Inflammatory macrophage treated with lipopolysaccharide for 1 hour (primary cell): ENCODE results near the gene KCTD19.

Experiments
- DNase-seq, 2 donors: peaks; one replicate each; pipeline ENCODE4 v3.0.0-alpha.2; 2020 to 2022

KCTD19 gene

DNA sequence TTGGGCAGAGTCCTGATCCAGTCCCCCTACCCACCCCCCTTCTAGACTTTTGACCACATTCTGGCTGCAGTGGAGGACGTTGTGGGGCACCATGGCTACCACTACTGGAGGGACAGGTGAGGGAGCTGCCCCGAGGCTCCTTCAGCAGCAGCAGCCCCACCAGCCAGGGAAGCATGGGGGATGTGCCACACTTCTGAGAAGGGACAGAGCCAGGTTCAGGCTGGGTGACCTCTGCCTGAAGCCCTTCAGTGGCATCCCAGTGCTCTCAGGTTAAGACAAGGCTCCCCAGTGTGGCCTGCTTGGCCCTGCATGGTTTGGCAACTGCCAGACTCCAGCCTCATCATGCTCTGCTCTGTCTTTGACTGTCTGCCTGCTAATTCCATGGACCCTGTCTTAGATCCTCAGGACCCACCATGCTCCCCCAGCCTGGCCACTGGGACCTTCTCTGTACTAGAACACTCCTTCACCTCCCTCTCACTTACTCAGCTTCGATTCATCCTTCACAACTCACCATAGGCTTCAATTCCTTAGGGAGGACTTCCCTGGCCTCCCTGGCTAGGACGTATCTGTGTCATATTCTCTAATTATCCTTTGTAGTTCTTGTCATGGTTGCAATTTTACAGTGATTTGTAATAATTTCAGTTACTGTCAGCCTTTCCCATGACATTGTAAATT is 68.9 kb downstream of the KCTD19 start:
- no peak for DNase-seq

DNA sequence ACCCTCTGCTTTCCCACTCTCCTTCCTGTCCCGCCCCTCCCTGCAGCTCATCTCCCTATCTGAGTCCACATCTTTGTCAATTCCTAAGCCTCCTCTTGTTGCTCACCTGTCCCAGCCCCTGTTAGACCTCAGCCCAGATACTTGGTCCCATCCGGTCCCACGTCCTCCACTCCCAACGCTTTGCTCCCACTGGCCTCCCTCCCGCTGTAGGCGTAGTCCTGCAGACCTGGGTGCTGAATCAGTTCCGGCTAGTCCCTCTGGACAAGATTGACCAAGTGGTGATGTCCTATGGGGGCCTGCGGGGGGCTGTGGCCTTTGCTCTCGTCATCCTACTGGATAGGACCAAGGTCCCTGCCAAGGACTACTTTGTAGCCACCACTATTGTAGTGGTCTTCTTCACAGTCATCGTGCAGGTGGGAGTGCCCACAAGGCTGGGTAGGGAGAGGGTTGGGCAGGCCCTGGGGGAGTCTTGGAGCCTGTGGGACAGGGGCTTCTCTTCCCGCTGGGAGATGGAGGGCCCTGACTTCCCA is 69.8 kb downstream of the KCTD19 start:
- DNase-seq, result no peak

DNA sequence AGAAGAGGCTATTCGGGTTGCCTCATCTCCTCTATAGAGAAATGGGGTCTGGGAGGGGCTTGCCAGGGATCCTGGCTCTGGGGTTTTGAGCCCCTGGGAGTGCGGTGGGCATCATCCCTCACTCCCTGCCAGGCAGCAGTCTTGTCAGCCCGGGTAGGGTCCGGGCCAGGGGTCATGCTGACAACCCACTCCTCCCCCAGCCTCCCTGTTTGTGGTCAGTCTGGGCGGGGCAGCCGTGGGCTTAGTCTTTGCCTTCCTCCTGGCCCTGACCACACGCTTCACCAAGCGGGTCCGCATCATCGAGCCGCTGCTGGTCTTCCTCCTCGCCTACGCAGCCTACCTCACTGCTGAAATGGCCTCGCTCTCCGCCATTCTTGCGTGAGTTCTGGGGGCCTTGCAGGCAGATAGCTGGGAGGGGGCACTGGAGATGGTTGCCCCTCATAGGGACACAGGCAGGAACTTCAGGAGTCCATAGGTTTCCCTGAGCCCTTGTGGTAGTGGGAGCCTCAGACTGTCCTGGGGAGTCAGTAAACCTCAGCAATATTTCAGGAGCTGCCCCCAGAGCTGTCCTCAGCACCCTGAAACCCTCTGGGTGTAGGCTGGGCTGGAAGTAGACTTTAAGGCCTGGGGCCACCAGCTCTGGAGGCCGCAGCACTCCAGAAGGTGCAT is 70.9 kb downstream of the KCTD19 start:
- DNase-seq, result no peak

DNA sequence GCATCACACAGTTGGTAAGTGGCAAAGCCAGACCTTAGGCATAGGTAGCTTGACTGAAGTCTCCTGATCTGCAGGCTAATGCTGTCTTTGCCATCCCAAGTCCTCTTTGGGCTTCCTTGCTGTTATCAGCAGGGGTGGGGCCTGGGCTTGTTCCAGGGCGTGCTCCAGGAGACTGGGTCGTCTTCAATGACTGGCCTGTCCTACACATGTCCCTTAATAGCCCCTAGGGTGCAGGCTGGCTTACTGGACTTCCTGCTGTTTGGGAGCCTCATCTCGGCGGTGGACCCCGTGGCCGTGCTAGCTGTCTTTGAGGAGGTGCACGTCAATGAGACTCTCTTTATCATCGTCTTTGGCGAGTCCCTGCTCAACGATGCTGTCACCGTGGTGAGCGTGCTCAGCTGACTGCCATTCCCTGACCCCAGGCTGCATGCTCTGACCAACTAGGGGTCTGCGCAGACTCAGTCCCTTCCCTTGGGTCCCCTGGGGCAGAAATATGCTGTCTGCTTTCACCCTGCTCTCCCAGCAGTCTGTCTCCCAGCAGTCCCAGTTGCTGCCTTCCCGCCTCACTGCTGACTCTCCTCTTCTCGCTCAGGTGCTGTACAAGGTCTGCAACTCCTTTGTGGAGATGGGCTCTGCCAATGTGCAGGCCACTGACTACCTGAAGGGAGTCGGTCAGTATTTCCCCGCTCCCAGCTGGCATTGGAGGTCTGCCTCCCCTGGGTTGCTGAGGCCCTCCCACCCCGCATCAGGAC is 71.6 kb downstream of the KCTD19 start:
- no peak for DNase-seq

DNA sequence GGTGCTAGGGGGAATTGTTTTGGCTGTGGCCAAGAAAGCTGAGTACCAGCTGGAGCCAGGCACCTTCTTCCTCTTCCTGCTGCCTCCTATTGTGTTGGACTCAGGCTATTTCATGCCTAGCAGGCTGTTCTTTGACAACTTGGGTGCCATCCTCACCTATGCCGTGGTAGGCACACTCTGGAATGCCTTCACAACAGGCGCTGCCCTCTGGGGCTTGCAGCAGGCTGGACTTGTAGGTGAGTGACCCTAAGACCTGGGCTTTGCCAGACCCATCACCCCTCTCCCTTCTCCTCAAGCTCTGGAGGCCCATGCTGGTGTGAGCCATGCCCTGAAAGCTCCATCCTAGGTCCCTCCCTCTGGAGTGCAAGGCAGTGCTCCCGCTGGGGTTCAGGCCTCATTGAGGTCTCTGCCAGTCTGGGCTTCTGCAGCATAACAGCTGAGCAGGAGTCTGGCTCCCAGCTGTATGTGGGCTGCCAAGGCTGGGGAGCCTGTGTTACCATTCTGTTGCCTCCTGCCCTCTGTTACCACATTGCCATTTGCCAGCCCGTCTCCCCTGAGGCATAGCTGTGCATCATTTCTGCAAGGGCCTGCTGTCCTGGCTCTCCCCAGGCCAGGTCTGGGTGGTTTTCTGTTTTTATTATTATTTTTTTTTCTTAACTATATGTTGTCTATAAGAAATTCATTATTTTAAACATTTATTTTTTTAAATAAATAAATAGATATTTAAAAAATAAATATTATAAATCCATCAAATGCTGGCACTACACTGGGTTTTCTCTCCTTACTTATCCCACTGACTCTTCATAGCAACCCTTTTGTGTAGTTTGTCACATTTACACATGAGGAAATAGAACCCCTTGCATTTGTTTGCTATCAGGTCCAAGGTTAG is 73.7 kb downstream of the KCTD19 start:
- no peak for DNase-seq

DNA sequence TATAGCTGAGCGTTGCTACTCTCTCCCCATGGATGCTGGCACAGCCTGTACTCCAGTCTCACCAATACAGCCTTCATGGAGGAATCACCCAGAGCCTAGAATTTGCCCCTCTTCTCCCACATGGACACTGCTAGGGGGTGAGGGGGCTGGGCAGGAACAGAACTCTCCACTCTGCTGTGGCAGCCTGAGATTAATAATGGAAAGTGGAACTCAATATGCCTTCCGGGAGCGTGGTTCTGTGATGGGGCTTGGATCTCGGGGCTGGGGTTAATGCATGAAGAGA is 76.6 kb downstream of the KCTD19 start:
- DNase-seq, result no peak

DNA sequence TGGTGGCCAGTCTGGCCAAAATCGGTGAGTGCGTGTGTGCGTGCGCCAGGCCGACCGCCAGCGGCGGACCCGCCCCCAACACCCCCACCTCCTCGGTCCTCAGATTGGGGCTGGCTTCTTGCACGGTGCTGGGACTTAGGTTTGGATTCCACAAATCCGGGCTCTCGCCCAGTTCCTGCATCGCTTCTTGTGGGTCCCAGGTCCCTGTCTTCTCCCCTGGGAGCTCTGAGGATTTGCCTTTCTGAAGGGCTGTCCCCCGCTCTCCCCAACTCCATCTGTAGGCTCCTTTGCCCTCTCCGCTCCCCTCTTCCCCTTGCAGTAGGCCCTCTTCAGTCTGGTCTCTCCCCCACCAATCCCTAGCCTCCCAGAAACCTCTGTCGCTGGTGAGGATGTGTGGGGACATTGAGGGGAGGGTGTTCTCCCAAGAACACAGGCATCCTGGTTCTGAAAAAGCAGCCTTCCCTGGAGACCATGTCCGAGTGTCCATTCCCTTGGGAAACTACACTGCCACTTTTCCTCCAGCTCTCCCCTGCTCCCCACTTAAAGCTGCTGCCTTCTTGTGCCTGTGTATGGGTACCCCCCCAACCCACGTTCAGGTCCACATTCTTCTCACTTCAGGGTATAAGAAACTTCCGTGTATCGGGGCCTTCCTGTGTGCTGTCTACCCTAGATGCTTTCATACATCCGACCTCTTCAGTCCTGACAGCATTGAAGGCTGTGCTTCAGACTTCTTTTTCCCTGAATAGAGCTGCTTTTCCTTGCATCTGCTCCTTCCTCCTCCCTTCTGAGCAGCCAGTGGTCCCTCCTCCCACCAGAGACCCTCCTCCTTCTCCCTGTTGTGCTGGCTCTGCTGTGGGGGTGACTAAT is 77.1 kb downstream of the KCTD19 start:
- DNase-seq, result no peak

DNA sequence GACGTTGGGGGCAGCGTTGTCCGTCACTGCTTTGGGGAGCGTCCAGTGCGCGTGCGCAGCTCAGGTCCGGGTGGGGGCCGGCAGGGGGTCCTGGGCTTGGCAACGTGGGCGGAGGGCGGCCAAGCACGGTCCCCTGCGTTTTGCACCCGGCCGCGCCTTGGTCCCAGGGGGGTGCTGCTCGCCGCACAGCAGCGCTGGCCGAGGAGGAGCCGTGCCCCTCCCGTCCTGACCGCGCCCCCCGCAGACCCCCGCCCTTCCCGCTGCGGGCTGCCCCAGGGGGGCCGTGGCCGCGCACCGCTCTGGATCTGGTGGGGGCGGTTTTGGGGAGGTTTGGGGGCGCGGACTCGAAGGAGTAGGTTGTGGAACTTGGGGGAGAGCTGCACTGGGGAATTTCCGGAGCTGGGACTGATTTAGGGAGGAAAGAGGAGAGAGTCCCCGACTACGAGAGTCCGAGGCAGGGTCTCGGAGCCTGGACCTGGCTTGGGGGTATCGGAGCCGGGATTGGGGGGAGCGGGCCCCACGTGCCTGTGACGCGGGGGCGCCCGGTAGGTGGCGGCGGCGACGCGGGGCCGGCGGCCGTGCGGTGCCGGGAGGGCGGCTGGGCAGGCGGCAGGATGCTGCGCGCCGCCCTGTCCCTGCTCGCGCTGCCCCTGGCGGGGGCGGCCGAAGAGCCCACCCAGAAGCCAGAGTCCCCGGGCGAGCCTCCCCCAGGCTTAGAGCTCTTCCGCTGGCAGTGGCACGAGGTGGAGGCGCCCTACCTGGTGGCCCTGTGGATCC is 78.0 kb downstream of the KCTD19 start, which contains the start of gene SLC9A5:
TSS of gene SLC9A5 (plus strand) at position 579 of the 777 bp plus-strand sequence. CDS start at position 615, 36 bp downstream.
- no peak for DNase-seq

DNA sequence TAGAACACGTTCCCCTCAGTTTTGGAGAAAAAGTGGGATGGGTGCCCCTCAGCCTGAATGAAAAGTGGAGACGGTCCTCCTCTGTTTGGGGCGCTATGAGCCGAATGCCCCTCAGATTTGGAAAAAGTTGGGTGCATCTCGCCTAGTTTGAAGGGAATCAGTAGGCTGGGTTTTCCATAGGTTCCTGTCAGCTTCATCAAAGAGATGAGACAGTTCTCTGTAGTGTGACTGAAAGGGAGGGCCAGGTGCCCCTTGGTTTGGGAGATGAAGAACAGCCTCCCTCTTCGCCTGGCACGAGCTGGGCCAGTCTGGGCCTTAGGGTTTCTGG is 78.5 kb downstream of the KCTD19 start:
- no peak for DNase-seq

DNA sequence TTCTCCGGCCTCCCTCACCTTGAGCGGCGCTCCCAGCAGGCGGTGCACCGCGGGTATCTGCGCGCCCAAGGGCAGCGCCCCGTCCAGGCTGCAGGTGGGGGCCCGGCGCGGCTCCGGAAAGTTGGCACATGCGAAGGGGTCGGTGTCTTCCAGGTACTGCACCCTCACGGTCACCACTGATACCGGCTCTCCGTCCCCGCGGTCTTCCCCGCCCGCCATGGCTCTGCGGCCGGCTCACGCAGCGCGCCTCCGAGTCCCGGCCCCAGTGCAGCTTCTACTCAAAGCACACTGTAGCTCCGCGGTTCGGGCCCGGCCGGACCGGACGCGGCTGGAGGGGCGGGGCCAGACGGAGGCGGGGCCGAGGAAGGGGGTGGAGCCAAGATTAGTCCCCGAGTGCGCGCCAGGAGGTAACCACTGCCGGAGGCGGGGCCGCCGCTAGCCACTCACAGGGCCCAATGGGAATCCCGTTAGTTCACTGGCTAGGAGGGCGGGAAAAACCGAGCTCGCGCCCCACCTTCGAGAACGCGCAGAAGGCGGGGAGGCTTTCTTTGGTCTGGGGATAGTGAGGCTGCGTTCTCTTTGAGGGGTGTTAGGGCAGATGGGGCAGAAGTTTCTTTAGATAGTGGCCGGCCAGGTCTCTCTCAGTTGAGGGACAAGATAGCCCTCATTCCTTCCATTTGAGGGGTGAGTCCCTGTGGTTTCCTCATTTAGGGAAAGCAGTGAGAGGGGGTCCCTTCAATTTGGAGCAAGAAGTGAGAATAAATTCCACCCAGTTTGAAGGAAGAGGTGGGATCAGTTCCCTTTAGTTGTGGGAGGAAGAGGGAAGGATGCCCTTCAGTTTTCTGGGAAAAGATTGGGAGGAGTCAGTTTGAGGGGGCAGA is 79.1 kb downstream of the KCTD19 start, which contains the start of gene FHOD1:
TSS of gene FHOD1 (minus strand) at position 290 of the 881 bp plus-strand sequence. CDS start at position 219, 71 bp downstream.
- peak; percentile 93 to 99 for DNase-seq

DNA sequence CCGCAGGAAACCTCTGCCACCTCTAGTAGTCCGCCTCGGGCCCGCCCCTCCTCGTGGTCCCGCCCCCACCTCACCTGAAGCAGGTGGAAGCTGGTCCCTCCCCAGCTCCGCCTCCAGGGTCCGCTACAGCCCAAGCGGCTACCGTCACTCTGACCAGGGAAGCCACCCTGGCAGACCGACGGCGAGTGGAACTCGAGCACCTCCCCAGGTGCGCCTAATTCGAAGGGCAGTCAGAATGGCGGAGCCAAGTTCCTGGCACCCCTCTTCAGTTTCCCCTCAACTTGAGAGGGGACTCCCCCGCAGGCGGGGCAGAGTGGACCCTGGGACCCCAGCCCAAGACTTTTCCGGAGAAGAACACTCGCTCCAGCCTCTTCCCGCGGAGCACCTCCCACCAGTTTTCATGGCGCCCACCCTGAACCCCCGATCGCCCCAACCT is 79.8 kb downstream of the KCTD19 start:
- DNase-seq, result no peak

DNA sequence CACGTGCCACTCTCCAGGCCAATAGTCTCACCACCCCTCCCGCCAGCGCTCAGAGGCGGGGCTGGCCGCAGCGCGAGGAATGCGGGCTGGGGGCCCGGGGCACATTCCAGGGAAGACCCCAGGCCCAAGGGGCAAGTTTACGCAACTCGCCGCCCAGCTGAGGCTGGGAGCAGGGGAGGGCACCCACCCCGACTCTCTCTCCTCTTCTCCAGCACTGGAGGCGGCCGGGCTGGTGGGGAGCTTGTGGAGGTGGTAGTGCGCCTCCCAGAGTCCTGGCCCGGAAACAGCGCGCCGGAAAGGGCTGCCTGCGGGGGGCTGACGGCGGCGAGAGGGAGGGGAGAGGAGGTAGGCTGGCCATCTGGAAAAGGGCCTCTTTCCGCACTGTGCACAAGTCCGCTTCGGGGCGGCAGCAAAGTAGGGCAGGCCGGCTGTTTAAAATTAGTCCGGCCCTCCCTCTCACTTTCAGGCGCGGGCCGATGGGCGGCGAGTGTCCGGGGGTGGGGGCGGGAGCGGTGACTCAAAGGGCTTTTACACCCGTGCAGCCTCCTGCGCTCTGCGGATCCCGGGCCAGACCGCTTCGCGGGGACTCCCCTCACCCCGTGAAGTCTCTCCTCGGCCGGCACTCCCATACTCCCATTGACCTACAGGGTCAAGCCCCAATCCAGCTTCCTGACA is 80.3 kb downstream of the KCTD19 start:
- peak; percentile 65 to 78 for DNase-seq

DNA sequence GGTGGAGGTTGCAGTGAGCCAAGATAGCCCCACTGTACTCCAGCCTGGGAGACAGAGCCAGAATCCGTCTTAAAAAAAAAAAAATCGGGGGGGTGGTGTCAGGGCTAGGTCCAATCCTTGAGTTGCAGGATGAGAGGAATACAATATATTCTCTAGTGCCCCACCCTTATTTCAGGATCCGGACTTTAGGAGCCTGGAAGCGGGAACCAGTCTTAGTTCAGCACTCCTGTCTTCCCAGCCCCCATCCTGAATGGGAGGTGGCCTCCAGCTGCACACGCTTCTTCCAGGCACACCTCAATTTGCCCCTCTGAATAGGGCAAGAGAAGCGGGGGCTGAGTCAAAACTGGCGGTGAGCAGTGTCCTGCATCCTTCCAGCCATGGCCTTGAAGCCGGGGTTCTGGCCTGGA is 80.9 kb downstream of the KCTD19 start:
- DNase-seq, result no peak

DNA sequence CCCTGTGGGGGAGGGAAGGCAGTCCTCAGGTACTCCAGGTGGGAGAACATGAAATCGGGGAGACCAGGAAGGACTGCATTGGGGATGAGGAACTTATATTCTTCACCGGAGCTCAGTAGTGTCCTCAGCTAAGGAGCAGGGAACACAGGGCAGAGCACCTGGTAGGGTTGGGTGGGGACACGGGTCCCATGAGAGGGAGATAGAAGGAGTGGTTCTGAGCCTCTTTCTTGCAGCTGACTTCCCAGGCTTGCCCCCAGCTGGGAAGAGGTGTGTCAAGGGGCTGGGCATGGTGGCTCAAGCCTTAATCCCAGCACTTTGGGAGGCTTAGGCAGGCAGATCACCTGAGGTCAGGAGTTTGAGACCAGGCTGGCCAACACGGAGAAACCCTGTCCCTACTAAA is 81.4 kb downstream of the KCTD19 start:
- DNase-seq, result no peak

DNA sequence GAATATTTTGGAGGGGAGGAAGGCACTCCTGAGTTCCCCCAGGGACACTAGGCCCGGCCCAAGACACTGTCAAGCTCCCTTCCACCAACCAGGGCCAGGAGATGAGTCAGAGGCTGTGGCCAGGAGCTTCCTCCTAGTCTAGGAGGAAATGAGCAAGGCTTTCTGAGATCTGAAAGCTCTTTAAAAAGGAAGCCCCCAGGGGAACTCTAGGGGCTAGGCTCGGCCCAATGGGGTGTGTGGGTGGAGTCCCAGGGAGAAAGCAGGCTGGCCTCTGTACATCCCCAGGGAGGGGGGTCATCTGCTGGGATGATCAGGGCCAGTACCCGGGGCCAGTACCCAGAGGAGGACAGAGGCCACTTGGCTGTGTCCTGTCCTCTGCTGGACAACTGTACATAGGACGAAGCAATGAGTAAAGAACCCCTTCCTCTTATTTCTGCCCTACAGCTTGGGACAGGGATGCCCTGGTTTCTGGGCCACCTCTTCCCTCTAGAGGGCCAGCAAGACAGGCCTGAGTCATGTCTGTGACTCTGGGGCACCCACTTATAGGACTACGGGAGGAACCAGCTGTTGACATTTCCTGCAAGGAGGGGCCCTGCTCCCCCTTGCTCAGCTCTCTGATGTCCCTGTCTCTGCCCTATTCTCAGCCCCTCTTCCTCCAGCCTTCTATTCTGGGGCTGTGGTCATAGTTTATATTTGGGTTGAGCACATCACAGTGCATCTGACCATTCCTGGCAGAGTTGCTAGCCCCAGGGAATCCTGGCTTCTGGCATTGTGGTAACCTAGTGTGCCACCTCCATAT is 82.0 kb downstream of the KCTD19 start:
- DNase-seq, result peak; percentile 96 to 99

DNA sequence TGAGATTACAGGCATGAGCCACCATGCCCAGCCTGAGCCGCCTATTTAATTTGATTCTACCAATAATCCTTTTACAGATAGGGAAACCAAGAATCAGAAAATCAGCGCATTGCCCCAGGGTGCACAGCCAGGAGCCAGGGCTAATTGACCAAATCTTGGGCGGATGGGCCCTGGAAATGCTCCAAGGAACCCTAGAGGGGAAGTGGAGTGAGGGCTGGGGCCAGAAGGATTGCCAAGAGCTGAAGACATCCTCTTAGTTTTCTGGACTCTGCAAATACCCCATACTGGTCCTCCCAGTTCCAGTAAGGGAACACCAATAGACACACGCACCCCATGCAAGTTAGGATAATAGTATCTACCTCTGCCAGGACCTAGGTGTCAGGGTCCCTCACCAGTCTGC is 83.1 kb downstream of the KCTD19 start:
- peak; percentile 39 to 61 for DNase-seq

DNA sequence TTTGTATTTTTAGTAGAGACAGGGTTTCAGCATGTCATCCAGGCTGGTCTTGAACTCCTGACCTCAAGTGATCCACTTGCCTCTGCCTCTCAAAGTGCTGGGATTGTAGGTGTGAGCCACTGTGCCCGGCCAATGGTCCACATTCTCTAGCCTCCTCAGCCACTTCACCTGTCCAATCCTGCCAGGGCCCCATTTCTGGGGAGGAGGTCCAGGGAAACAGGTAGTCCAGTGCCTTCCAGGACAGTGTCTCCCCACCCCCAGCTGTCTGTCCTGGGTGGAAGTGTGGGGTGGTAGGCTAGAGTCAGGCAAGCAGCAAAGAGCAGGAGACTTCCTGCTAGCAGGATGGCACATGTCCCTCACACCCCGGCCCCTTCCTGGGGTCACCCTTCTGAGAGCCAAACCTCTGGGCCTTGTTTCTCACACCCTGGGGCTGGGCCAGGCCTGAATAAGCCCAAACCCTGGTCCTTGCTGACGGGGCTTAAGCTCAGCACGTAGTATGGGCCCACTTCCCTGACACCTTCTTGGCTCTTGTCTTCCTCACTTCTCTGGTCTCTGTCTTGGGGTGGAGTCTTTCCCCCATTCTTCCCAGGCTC is 84.3 kb downstream of the KCTD19 start:
- no peak for DNase-seq
